ENCODE data around the gene CFAP97D1. TPM values are rescaled to one million over a fixed set of nuclear protein-coding genes. Genes with fewer than 3 reads are reported as not detected.

The CFAP97D1 gene
- total RNA-seq, 5 donors from 2014 or later (not counting 1 experiment from before 2014, with no cell fraction given) = not detected

DNA sequence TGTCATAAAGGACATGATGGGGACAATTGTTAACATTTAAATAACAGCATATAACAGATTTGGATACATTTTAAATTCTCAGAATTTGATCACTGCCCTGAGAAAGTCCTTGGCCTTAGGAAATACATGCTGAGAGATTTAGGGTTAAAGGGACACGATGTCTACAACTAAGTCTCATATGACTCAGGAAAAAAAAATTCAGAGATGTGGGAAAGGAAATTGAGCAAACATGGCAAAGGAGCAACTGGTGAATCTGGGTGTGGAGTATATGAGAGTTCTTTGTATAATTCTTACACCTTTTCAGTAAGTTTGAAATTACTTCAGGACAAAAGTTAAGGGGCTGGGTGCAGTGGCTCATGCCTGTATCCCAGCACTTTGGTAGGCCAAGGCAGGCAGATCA lies 34.5 kb downstream of the CFAP97D1 start:
- Histone ChIP-seq H3K36me3 (ENCODE audit: control insufficient read depth in 2 of 2, extremely low read depth in 1 of 2, insufficient read depth in 1 of 2, low read length in 1 of 2) (no peaks in the 10 kb centered on the region), H3K27ac (ENCODE audit: low read length) (no peak overlapping the region), H3K4me1 (ENCODE audit: control insufficient read depth in 1 of 2, extremely low read depth in 1 of 2, insufficient read depth in 2 of 2, low read length in 2 of 2) (no peaks in the 10 kb centered on the region), H3K9me3 (no peaks in the 10 kb centered on the region), H3K27me3 (replicated peaks in 1 of 2; ENCODE audit: control insufficient read depth in 2 of 2, extremely low read depth in 1 of 2, insufficient read depth in 2 of 2, low read length in 1 of 2) (peaks cover 0 to 20% of the 10 kb centered on the region in 2 experiments), H3K4me3 (ENCODE audit: control insufficient read depth in 1 of 2, extremely low read depth in 1 of 2, low read length in 1 of 2) (no peak overlapping the region)
- CTCF ChIA-PET = no interaction called here
- no peak for DNase-seq
- WGBS (ENCODE audit: insufficient coverage) = no CpG with 5 or more reads among the region's 1 CpG
- H3K4me3 Mint-ChIP-seq = no peak overlapping the region
- H3K9me3 Mint-ChIP-seq = no peaks in the 10 kb centered on the region
- POLR2A ChIA-PET = no interaction called here
- no peak overlapping the region for H3K27ac Mint-ChIP-seq
- no peak for ATAC-seq (replicated peaks in 1 of 4)
- no peaks in the 10 kb centered on the region for H3K4me1 Mint-ChIP-seq
- peaks cover 3 to 16% of the 10 kb centered on the region in 2 donors for H3K27me3 Mint-ChIP-seq
- H3K36me3 Mint-ChIP-seq = no peaks in the 10 kb centered on the region

GRCh38 chr17:43816336-43817320 lies 36.4 kb downstream of the CFAP97D1 start:
- no peaks in the 10 kb centered on the region for H3K9me3 ChIP-seq
- WGBS (ENCODE audit: insufficient coverage) = 85% methylated on average over 19 of the region's 24 CpGs
- no peak overlapping the region for H3K27ac Mint-ChIP-seq
- H3K36me3 Mint-ChIP-seq = no peaks in the 10 kb centered on the region
- peaks cover 3 to 10% of the 10 kb centered on the region in 2 donors for H3K27me3 Mint-ChIP-seq
- no peaks in the 10 kb centered on the region for H3K4me1 ChIP-seq (ENCODE audit: control insufficient read depth in 1 of 2, extremely low read depth in 1 of 2, insufficient read depth in 2 of 2, low read length in 2 of 2)
- H3K4me3 ChIP-seq (ENCODE audit: control insufficient read depth in 1 of 2, extremely low read depth in 1 of 2, low read length in 1 of 2) = no peak overlapping the region
- ChIA-PET POLR2A (no interaction called here), CTCF (interaction anchor here in 1 of 2 donors (0.6 kb wide), 1 partner anchor 158 kb away, joined by 3 read pairs; no protein-coding TSS in a partner anchor)
- H3K27me3 ChIP-seq (replicated peaks in 1 of 2; ENCODE audit: control insufficient read depth in 2 of 2, extremely low read depth in 1 of 2, insufficient read depth in 2 of 2, low read length in 1 of 2) = peaks cover 0 to 20% of the 10 kb centered on the region in 2 experiments
- H3K27ac ChIP-seq (ENCODE audit: low read length) = no peak overlapping the region
- H3K9me3 Mint-ChIP-seq = no peaks in the 10 kb centered on the region
- DNase-seq (no peak), ATAC-seq (replicated peaks in 1 of 4) (no peak)
- no peaks in the 10 kb centered on the region for H3K4me1 Mint-ChIP-seq
- no peak overlapping the region for H3K4me3 Mint-ChIP-seq
- no peaks in the 10 kb centered on the region for H3K36me3 ChIP-seq (ENCODE audit: control insufficient read depth in 2 of 2, extremely low read depth in 1 of 2, insufficient read depth in 1 of 2, low read length in 1 of 2)

DNA sequence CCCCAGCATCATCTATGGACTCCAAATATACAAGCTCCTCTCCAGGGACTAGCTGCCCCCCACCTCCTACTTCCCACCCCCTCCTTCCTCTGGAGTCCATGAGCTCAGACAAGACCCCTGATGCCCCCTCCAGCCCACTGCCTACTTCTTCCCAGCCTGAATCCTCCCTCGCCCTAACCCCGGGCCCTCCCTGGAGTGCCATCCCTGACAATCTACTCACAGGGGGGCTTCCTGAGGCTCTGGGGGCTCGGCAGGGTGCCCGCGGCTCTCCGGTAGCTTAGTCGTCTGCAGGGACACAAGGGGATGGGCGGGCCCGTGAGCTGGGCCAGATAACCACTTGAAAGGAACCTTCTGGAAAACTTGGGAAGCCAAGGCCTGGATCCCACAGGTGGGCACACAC lies 37.6 kb downstream of the CFAP97D1 start:
- H3K4me3 ChIP-seq (ENCODE audit: control insufficient read depth in 1 of 2, extremely low read depth in 1 of 2, low read length in 1 of 2) = no peak overlapping the region
- Mint-ChIP-seq H3K27me3 (peaks cover 0 to 3% of the 10 kb centered on the region in 2 donors), H3K27ac (no peak overlapping the region), H3K9me3 (no peaks in the 10 kb centered on the region), H3K36me3 (no peaks in the 10 kb centered on the region), H3K4me1 (no peaks in the 10 kb centered on the region), H3K4me3 (no peak overlapping the region)
- no peaks in the 10 kb centered on the region for H3K36me3 ChIP-seq (ENCODE audit: control insufficient read depth in 2 of 2, extremely low read depth in 1 of 2, insufficient read depth in 1 of 2, low read length in 1 of 2)
- ChIA-PET POLR2A (no interaction called here), CTCF (interaction anchor here in 1 of 2 donors (0.6 kb wide), 1 partner anchor 122 kb away, joined by 3 read pairs; no protein-coding TSS in a partner anchor)
- DNase-seq = no peak
- peaks cover 0 to 16% of the 10 kb centered on the region in 2 experiments for H3K27me3 ChIP-seq (replicated peaks in 1 of 2; ENCODE audit: control insufficient read depth in 2 of 2, extremely low read depth in 1 of 2, insufficient read depth in 2 of 2, low read length in 1 of 2)
- WGBS (ENCODE audit: insufficient coverage) = 85% methylated on average over 9 of the region's 9 CpGs
- no peaks in the 10 kb centered on the region for H3K9me3 ChIP-seq
- ATAC-seq (replicated peaks in 1 of 4) = no peak
- no peaks in the 10 kb centered on the region for H3K4me1 ChIP-seq (ENCODE audit: control insufficient read depth in 1 of 2, extremely low read depth in 1 of 2, insufficient read depth in 2 of 2, low read length in 2 of 2)
- H3K27ac ChIP-seq (ENCODE audit: low read length) = no peak overlapping the region

- Histone ChIP-seq H3K4me3 (ENCODE audit: control insufficient read depth in 1 of 2, extremely low read depth in 1 of 2, low read length in 1 of 2) (no peak overlapping the region), H3K27me3 (replicated peaks in 1 of 2; ENCODE audit: control insufficient read depth in 2 of 2, extremely low read depth in 1 of 2, insufficient read depth in 2 of 2, low read length in 1 of 2) (peaks cover 0 to 7% of the 10 kb centered on the region in 2 experiments), H3K4me1 (ENCODE audit: control insufficient read depth in 1 of 2, extremely low read depth in 1 of 2, insufficient read depth in 2 of 2, low read length in 2 of 2) (no peaks in the 10 kb centered on the region), H3K9me3 (no peaks in the 10 kb centered on the region), H3K36me3 (ENCODE audit: control insufficient read depth in 2 of 2, extremely low read depth in 1 of 2, insufficient read depth in 1 of 2, low read length in 1 of 2) (no peaks in the 10 kb centered on the region), H3K27ac (ENCODE audit: low read length) (no peak overlapping the region)
- Mint-ChIP-seq H3K27ac (no peak overlapping the region), H3K9me3 (no peaks in the 10 kb centered on the region), H3K27me3 (no peaks in the 10 kb centered on the region), H3K4me3 (no peak overlapping the region), H3K4me1 (no peaks in the 10 kb centered on the region), H3K36me3 (no peaks in the 10 kb centered on the region)
- ATAC-seq (replicated peaks in 1 of 4) (no peak), DNase-seq (no peak)
- CTCF ChIA-PET = no interaction called here
- WGBS (ENCODE audit: insufficient coverage) = 80% methylated on average over 5 of the region's 5 CpGs
- POLR2A ChIA-PET = no interaction called here
Measured at GRCh38 chr17:43818966-43819365, 38.7 kb downstream of the CFAP97D1 start.

GRCh38 chr17:43820759-43821158 lies 40.5 kb downstream of the CFAP97D1 start:
- DNase-seq (no peak), ATAC-seq (replicated peaks in 1 of 4) (no peak)
- 84% methylated on average over 14 of the region's 14 CpGs for WGBS (ENCODE audit: insufficient coverage)
- no peaks in the 10 kb centered on the region for H3K36me3 Mint-ChIP-seq
- no peaks in the 10 kb centered on the region for H3K27me3 Mint-ChIP-seq
- H3K9me3 Mint-ChIP-seq = no peaks in the 10 kb centered on the region
- no peak overlapping the region for H3K4me3 Mint-ChIP-seq
- CTCF ChIA-PET = no interaction called here
- no peak overlapping the region for H3K27ac Mint-ChIP-seq
- H3K4me3 ChIP-seq (ENCODE audit: control insufficient read depth in 1 of 2, extremely low read depth in 1 of 2, low read length in 1 of 2) = no peak overlapping the region
- H3K4me1 ChIP-seq (ENCODE audit: control insufficient read depth in 1 of 2, extremely low read depth in 1 of 2, insufficient read depth in 2 of 2, low read length in 2 of 2) = no peaks in the 10 kb centered on the region
- POLR2A ChIA-PET = no interaction called here
- H3K27me3 ChIP-seq (replicated peaks in 1 of 2; ENCODE audit: control insufficient read depth in 2 of 2, extremely low read depth in 1 of 2, insufficient read depth in 2 of 2, low read length in 1 of 2) = peaks cover 0 to 7% of the 10 kb centered on the region in 2 experiments
- H3K9me3 ChIP-seq = no peaks in the 10 kb centered on the region
- no peak overlapping the region for H3K27ac ChIP-seq (ENCODE audit: low read length)
- H3K4me1 Mint-ChIP-seq = no peaks in the 10 kb centered on the region
- no peaks in the 10 kb centered on the region for H3K36me3 ChIP-seq (ENCODE audit: control insufficient read depth in 2 of 2, extremely low read depth in 1 of 2, insufficient read depth in 1 of 2, low read length in 1 of 2)

GRCh38 chr17:43822570-43823190 lies 42.4 kb downstream of the CFAP97D1 start:
- DNase-seq = no peak
- no peak overlapping the region for H3K27ac Mint-ChIP-seq
- Histone ChIP-seq H3K9me3 (no peaks in the 10 kb centered on the region), H3K4me3 (ENCODE audit: control insufficient read depth in 1 of 2, extremely low read depth in 1 of 2, low read length in 1 of 2) (no peak overlapping the region), H3K36me3 (ENCODE audit: control insufficient read depth in 2 of 2, extremely low read depth in 1 of 2, insufficient read depth in 1 of 2, low read length in 1 of 2) (no peaks in the 10 kb centered on the region), H3K27me3 (replicated peaks in 1 of 2; ENCODE audit: control insufficient read depth in 2 of 2, extremely low read depth in 1 of 2, insufficient read depth in 2 of 2, low read length in 1 of 2) (peaks cover 0 to 5% of the 10 kb centered on the region in 2 experiments), H3K4me1 (ENCODE audit: control insufficient read depth in 1 of 2, extremely low read depth in 1 of 2, insufficient read depth in 2 of 2, low read length in 2 of 2) (no peaks in the 10 kb centered on the region), H3K27ac (ENCODE audit: low read length) (no peak overlapping the region)
- POLR2A ChIA-PET = no interaction called here
- WGBS (ENCODE audit: insufficient coverage) = no CpG with 5 or more reads among the region's 5 CpGs
- H3K4me1 Mint-ChIP-seq = no peaks in the 10 kb centered on the region
- H3K4me3 Mint-ChIP-seq = no peak overlapping the region
- no peaks in the 10 kb centered on the region for H3K27me3 Mint-ChIP-seq
- no peaks in the 10 kb centered on the region for H3K9me3 Mint-ChIP-seq
- no peak for ATAC-seq (replicated peaks in 1 of 4)
- CTCF ChIA-PET = interaction anchor here in 1 of 2 donors (0.5 kb wide), 1 partner anchor 20 kb away, joined by 3 read pairs; no protein-coding TSS in a partner anchor
- no peaks in the 10 kb centered on the region for H3K36me3 Mint-ChIP-seq
